Smooth muscle cell (in vitro differentiated cells): ENCODE data around the gene MAGI2. TPM values are rescaled to one million over a fixed set of nuclear protein-coding genes. Genes with fewer than 3 reads are reported as not detected.

ENCODE experiments used
- DNase-seq: peaks from one replicate; lab custom pipeline; 2025; ENCODE audit not compliant: unreplicated experiment; lab: John Stamatoyannopoulos, UW
- H2AFZ ChIP-seq: fragments of 200-600 bp; sonication (generic); 2 replicates; pipeline ENCODE4 v1.6.0; 2016; ENCODE audit warnings: antibody characterized with exemption, low read depth, mild to moderate bottlenecking
- H3F3A ChIP-seq: fragments of 200-600 bp; sonication (generic); 2 replicates; pipeline ENCODE4 v1.6.0; 2017; ENCODE audit warnings: antibody characterized with exemption, low read depth
- H3K27ac ChIP-seq: fragments of 200-600 bp; sonication (generic); 2 replicates; pipeline ENCODE4 v1.5.1; 2016; ENCODE audit warnings: low read depth, mild to moderate bottlenecking
- H3K27me3 ChIP-seq: fragments of 200-600 bp; sonication (generic); 2 replicates; pipeline ENCODE4 v1.6.1; 2016; ENCODE audit warnings: low read depth, mild to moderate bottlenecking
- H3K36me3 ChIP-seq: fragments of 200-600 bp; sonication (generic); 2 replicates; pipeline ENCODE4 v1.5.1; 2016; ENCODE audit warnings: low read depth
- H3K4me1 ChIP-seq: fragments of 200-600 bp; sonication (generic); 2 replicates; pipeline ENCODE4 v1.5.1; 2016; ENCODE audit warnings: low read depth
- H3K4me2 ChIP-seq: fragments of 200-600 bp; sonication (generic); 2 replicates; pipeline ENCODE4 v1.6.0; 2016; ENCODE audit warnings: mild to moderate bottlenecking
- H3K4me3 ChIP-seq: fragments of 200-600 bp; sonication (generic); 2 replicates; pipeline ENCODE4 v1.5.1; 2016; ENCODE audit warnings: mild to moderate bottlenecking
- H3K79me2 ChIP-seq: fragments of 200-600 bp; sonication (generic); 2 replicates; pipeline ENCODE4 v1.6.0; 2016; ENCODE audit warnings: low read depth, mild to moderate bottlenecking
- H3K9ac ChIP-seq: fragments of 200-600 bp; sonication (generic); 2 replicates; pipeline ENCODE4 v1.6.0; 2016; ENCODE audit warnings: low read depth
- H3K9me3 ChIP-seq: fragments of 200-600 bp; sonication (generic); replicated peaks from 2 replicates; pipeline ENCODE4 v1.5.1; 2016; ENCODE audit warnings: low read depth
- H4K20me1 ChIP-seq: fragments of 200-600 bp; sonication (generic); 2 replicates; pipeline ENCODE4 v1.6.0; 2016; ENCODE audit warnings: low read depth
- WGBS: methylation state at CpG from one replicate; pipeline ENCODE4 v1.1.7; 2016; ENCODE audit warnings: low lambda C conversion rate; 5-methylcytosine and 5-hydroxymethylcytosine counted together
- polyA plus RNA-seq: library from polyadenylated mRNA; unstranded; fragments of >200 nt; fragmentation: Nextera tagmentation; extraction: Ambion mirVana; gene quantifications from 2 replicates; pipeline ENCODE4 v1.2.1, GENCODE V29; 2016
- total RNA-seq: library from RNA; depleted of rRNA; stranded (reverse); fragments of >200 nt; gene quantifications from 2 replicates; pipeline ENCODE4 v1.2.3, GENCODE V29; 2014
- TF ChIP-seq, protein P1 (sequence below): fragments of 200-600 bp; sonication (generic); IDR thresholded peaks from 2 replicates; pipeline ENCODE4 v1.5.1; 2017; ENCODE audit warnings: borderline replicate concordance, mild to moderate bottlenecking, antibody characterized with exemption; ENCODE audit not compliant: insufficient read depth, poor library complexity, severe bottlenecking

Gene MAGI2
- total and polyA plus RNA-seq, 2 experiments from 2014 or later, result 3.4 to 10.7 TPM

DNA sequence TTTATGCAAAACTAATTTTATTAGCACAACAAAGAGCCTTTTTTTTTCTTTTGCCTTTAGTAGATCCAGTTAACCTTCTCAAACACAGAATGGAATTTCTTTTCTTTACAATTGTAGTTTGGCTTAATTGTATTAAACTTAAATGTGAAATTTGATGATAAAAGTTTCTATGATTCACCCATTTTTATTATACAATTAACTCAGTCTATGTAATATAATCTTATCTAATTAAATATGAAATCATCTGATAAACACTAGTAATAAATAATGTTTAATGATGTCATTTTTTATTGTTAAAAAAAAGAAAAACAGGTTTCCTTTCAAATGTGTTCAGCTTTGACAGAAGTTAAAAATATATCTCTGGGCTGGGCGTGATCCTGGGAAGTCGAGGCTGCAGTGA is 1095.8 kb downstream of the MAGI2 start:
- Histone ChIP-seq H3F3A (no peaks in the 10 kb centered on the region), H4K20me1 (no peaks in the 10 kb centered on the region), H3K4me1 (no peaks in the 10 kb centered on the region), H3K27ac (no peak overlapping the region), H3K9ac (no peak overlapping the region), H3K79me2 (no peaks in the 10 kb centered on the region), H3K4me2 (no peak overlapping the region), H3K36me3 (no peaks in the 10 kb centered on the region), H3K4me3 (no peak overlapping the region), H3K9me3 (no peaks in the 10 kb centered on the region), H3K27me3 (no peaks in the 10 kb centered on the region), H2AFZ (no peak overlapping the region)
- 85% methylated on average over 2 of the region's 2 CpGs for WGBS
- no peak for DNase-seq
- TF ChIP-seq, protein P1, sequence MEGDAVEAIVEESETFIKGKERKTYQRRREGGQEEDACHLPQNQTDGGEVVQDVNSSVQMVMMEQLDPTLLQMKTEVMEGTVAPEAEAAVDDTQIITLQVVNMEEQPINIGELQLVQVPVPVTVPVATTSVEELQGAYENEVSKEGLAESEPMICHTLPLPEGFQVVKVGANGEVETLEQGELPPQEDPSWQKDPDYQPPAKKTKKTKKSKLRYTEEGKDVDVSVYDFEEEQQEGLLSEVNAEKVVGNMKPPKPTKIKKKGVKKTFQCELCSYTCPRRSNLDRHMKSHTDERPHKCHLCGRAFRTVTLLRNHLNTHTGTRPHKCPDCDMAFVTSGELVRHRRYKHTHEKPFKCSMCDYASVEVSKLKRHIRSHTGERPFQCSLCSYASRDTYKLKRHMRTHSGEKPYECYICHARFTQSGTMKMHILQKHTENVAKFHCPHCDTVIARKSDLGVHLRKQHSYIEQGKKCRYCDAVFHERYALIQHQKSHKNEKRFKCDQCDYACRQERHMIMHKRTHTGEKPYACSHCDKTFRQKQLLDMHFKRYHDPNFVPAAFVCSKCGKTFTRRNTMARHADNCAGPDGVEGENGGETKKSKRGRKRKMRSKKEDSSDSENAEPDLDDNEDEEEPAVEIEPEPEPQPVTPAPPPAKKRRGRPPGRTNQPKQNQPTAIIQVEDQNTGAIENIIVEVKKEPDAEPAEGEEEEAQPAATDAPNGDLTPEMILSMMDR, result no peak

DNA sequence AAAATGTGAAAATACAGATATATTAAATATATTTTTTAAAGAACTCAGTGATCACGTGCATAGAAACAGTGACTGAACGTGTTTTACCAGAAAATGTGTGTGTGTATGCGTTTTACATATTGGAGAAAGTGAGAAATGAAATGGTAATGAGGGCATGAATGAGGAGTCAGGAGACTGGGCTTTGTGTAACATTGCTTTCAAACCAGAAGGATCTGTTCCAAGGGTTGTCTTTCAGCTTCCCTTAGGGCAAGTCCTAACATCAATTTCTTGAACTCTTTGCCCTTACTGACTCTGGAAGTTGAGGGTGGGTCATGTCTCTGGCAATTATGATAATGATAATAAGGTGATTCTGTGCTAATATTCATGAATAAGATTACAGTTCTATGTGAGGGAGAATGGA is 1097.6 kb downstream of the MAGI2 start:
- no peak overlapping the region for H3K27ac ChIP-seq

DNA sequence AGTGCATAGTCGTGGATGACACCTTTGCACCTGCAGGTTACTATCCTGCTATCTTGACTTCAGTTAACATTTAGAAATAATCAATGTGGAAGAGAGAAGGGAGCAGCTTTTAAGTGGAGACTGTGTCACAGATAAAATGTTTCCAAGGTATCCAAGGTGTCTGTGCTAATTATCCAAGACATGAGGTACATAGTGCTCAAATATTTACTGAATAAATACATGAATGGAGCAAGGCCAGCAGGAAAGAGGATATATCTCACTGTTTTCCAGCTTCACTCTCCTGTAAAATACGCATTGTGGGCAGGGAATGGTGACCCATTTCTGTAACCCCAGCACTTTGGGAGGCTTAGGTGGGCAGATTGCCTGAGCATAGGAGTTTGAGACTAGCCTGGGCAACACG is 1102.5 kb downstream of the MAGI2 start:
- H4K20me1 ChIP-seq, result no peaks in the 10 kb centered on the region
- H3K4me2 ChIP-seq, result no peak overlapping the region
- 77% methylated on average over 3 of the region's 3 CpGs for WGBS
- TF ChIP-seq, protein P1, result no peak
- no peak overlapping the region for H3K9ac ChIP-seq
- H3K27ac ChIP-seq, result no peak overlapping the region
- H2AFZ ChIP-seq, result no peak overlapping the region
- no peaks in the 10 kb centered on the region for H3K79me2 ChIP-seq
- no peaks in the 10 kb centered on the region for H3K36me3 ChIP-seq
- no peak for DNase-seq
- no peaks in the 10 kb centered on the region for H3K9me3 ChIP-seq
- H3K4me3 ChIP-seq, result no peak overlapping the region
- no peaks in the 10 kb centered on the region for H3K4me1 ChIP-seq
- no peaks in the 10 kb centered on the region for H3F3A ChIP-seq
- H3K27me3 ChIP-seq, result no peaks in the 10 kb centered on the region

More for the DNA sequence above, 1097.6 kb downstream of the MAGI2 start:
- Histone ChIP-seq H4K20me1 (no peaks in the 10 kb centered on the region), H3K4me3 (no peak overlapping the region), H3K36me3 (no peaks in the 10 kb centered on the region), H3K4me1 (no peaks in the 10 kb centered on the region), H3K4me2 (no peak overlapping the region), H2AFZ (no peak overlapping the region), H3F3A (no peaks in the 10 kb centered on the region), H3K9me3 (no peaks in the 10 kb centered on the region), H3K27me3 (no peaks in the 10 kb centered on the region), H3K79me2 (no peaks in the 10 kb centered on the region), H3K9ac (no peak overlapping the region)
- TF ChIP-seq, protein P1, result no peak
- DNase-seq, result no peak
- 93% methylated on average over 3 of the region's 3 CpGs for WGBS

DNA sequence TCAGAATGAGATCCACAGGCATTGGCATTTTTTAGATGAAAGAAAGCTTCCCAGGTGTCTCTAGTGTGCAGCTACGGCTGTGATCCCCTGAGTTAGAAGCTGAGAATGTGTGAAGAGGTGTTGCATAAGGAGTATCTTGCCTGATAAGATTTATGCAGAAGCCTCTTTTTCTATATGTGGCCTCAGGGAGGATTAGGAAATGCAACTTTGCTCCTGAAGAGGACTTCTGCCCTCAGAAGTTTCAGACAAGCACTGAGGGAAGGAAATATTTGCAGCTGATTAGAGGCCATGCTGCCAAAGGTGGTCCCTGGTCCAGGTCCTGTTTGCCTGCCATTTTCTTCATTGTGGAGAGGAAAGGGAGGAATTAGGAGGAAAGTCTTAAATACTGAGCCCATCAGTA is 1103.1 kb downstream of the MAGI2 start:
- no peak overlapping the region for H3K4me3 ChIP-seq
- no peak overlapping the region for H3K27ac ChIP-seq
- 64% methylated on average over 1 of the region's 1 CpG for WGBS
- H3K4me1 ChIP-seq, result no peaks in the 10 kb centered on the region
- no peaks in the 10 kb centered on the region for H3F3A ChIP-seq
- H3K9me3 ChIP-seq, result no peaks in the 10 kb centered on the region
- TF ChIP-seq, protein P1, result no peak
- no peak overlapping the region for H3K4me2 ChIP-seq
- H3K9ac ChIP-seq, result no peak overlapping the region
- H2AFZ ChIP-seq, result no peak overlapping the region
- H3K79me2 ChIP-seq, result no peaks in the 10 kb centered on the region
- H3K27me3 ChIP-seq, result no peaks in the 10 kb centered on the region
- H4K20me1 ChIP-seq, result no peaks in the 10 kb centered on the region
- H3K36me3 ChIP-seq, result no peaks in the 10 kb centered on the region
- no peak for DNase-seq
